Measurements from ENCODE around the gene RNF113B.

The RNF113B gene

GRCh38 chr13:98173431-98174152, 3.5 kb downstream of the RNF113B start:
- no peak for DNase-seq

- DNase-seq, result no peak
Observed at GRCh38 chr13:98172590-98173422, 4.3 kb downstream of the RNF113B start.

- DNase-seq, result no peak
Observed at GRCh38 chr13:98171900-98172589, 5.0 kb downstream of the RNF113B start.

GRCh38 chr13:98169331-98169730, 7.7 kb downstream of the RNF113B start:
- no peak for DNase-seq

- no peak for DNase-seq
Observed at GRCh38 chr13:98162935-98163334, 14.1 kb downstream of the RNF113B start.

GRCh38 chr13:98158172-98158899, 18.7 kb downstream of the RNF113B start:
- DNase-seq, result no peak

DNA sequence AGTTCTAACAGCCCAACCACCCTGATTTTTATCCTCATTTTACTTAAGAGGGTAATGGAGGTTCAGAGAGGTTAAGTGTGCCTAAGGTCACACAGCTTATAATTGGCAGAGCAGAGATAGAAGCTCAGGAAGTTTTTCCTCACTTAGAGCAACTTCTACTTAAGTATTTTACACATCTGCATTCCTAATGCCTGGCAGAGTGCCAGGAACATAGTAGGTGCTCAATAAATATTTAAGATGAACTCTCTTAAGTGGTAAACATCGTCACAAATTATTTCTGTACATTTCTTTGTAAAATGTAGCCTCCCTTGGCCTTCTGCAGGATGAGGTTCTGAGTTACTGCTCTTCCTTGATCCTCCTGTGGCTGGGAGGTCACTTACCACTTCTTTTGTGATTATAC, 19.5 kb downstream of the RNF113B start:
- DNase-seq, result no peak

DNA sequence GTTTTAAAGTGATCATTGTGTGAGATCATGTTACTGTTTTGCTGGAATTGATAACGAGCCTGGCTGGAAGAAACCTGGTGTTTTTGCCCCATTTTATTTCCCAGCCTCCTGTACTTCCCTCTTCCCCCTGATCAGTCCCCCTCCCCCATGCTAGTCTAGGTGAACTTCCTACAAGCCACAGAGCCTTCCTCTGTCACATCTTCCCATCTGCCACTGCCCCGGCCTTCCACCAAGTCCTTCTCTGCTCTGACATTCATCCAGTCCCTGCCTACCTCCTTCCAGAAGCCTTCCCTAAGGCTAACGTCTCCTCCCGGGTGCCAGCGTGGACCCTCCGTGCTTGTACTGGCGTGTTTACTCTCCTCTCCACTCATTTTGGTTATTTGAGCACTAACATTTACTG, 19.9 kb downstream of the RNF113B start:
- DNase-seq, result no peak

- DNase-seq, result no peak
Observed at GRCh38 chr13:98156259-98156658, 20.8 kb downstream of the RNF113B start.

DNA sequence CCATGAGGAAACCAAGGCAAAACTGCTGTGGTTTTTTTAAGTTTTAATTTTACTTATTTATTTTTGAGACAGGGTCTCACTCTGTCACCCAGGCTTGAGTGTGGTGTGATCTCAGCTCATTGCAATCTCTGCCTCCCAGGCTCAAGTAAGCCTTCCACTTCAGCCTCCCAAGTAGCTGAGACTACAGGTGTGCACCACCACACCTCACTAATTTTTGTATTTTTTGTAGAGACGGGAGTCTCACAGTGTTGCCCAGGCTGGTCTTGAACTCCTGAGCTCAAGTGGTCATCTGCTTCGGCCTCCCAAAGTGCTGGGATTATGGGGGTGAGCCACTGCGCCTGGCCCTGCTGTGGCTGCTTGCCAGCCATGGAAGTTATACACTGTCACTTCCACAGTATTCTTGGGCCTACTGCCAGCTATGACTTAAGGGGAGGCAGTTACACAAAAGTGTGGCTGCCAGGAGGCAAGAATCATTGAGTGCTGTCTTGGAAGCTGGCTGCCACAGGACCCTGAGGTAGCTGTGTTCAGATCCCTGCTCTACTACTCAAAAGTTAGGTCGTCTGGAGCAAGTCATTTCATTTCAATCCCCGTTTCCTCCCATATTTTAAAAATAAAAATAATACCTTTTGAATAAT, 21.5 kb downstream of the RNF113B start:
- no peak for DNase-seq

DNA sequence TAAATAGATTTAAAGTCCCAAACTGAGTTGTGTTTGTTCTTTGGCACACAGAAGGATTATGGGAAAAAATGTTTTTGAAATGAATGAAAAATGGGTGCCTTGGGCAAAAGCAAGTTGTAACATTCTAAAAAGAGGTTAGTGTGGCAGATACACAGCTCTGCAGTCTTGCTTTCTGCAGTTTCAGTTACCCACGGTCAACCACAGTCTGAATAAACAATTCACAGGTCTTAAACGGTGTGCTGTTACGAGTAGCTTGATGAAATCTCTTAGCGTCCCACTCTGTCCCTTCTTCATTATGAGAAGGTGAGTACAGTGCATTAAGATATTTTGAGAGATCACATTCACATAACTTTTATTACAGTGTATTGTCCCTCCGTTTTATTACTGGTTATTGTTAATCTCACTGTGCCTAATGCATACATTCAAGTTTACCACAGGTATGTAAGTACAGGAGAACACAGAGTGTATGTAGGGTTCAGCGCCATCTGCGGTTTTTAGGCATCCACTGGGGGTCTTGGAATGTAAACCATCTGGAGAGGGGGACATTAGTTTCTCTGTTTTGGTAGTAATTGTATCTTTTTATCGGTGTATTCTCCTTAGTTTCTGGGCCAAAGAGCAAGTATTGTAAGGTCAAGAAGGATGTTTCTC, 26.1 kb downstream of the RNF113B start:
- DNase-seq, result no peak

- no peak for DNase-seq
Observed at GRCh38 chr13:98147521-98147920, 29.5 kb downstream of the RNF113B start.

DNA sequence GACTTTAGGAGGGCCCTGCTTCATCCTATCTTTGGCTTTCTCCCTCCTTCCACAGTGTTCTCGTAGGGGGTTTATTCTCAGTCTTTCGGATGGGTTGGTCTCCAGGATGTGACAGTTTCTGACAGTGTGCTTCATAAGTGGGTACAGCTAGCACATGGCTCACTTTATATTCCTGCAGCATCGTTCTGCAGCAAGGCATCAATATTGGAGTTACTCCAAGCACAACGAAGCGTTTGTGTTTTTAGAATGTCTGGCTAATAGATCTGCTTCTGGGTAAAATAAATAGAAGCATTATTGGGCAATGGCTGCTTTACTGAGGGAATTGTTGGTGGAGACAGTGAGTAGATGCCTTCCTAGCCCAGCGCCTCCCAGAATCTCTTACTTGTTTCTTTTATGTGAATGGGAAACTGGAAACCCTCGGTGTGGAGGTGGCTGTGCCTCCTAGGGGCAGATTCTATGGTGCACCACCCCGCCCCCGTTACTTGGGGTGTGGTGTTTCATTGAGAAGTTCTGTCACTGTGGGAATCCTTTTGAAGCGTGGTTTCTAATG, 32.2 kb downstream of the RNF113B start:
- peak; percentile 17 for DNase-seq

DNA sequence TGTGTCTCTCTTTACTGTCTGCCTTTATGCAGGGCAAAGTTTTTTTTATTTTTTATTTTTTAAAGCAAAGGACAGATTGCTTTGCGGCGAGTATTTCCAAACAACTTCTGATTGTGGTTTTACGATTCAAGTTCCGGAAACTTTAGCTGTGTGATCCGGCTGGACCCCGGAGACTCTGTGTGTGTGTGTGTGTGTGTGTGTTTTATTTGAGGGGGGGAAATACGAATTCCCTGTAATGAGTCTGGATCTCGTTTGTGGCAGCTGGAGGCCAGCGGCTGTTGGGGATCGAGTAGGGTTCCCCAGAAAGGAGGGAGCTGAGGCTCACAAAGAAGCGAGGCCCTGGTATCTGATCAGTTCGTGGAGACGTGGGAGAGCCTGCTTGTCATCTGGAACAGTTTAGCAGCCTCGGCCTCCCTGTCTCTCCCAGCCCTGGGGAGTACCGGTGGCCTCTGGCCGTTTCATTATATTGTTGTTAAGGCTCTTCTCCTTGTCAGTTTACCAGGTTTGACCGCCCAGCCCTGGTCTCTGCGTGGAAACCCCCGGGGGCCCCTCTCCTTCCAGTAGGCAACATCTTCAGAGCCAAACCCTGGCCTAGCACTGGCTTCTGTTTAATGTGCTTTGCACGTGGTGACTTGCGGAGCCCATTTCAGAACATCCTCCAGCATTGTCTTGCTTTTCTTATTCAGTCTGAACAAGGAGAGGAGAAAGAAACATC, 32.9 kb downstream of the RNF113B start:
- DNase-seq, result peak; percentile 26

DNA sequence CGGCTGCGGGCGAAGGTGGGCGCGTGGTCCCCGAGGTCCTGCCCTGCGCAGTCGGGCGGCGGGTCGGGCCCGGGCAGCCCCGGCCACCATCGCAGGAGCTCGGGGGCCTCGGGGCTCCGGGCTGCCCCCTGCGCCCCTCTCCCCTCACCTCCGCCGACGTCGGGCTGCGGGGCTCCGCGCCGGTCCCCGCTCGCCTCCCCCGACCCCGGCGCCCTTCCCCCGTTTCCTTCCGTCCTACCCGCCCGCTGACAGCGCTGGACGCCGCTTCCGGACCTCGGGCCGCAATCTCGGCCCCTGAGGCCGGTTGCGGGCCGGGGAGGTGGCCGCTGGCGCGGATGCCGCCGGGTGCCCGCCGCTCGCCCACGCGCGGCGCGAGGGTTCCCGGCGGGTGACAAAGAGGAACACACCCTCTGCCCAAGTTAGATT, 33.5 kb downstream of the RNF113B start:
- DNase-seq, result no peak

DNA sequence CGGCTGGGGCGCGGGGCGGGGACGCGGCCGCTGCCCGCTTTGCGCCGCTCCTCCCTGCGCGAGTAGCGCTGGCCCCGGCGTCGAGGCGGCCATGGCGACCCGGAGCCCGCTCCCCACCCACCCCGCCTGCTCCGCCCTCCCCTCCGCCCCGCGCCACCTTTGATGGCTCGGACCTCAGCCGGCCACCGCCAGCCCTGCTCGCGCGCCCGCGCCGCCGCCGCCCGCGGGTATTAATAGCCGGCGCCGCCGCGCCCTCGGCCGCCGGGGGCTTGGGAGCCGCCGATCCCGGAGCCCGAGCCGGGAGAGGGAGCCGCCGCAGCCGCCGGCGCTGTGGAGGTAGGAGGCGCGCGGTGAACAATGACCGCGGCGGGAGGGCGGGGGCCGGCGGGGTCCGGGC, 33.9 kb downstream of the RNF113B start:
- DNase-seq, result no peak

DNA sequence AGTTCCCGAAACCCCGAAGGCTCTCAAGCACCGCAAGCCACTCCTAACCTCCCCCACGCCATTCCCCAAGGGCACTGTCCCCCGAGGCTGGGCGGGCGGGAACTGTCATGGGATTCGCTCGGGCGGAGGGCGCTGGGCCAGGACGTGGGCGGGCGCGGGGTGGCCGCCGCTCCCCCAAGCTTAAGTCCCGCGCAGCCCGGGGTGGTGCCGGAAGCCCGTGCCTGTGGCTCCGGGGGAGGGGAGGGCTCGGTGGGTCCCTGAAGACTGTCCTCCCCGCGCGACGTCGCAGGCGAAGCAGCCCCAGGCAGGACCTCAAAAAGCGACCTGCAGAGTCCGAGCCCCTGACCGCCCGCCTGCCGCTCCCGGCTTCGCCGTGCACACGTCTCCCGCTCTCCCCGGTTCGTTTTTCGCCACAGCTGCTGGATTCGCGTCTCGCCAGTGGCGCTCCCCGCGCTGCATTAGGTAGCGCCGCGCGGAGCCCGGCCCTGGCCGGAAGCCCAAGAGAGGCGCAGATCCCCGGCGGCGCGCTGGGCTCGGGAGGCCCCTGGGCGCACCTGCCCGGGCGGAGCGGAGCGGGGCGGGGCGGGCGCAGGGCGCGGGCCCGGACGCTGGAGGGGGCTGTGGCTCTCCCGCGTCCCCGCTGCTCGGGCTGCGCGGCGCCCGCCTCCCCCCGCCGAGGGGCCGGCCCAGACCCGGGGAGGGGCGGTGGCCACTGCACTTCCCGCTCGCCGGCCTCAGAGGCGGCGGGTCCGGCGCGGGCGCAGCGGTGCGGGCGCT, 34.5 kb downstream of the RNF113B start, which contains the start of gene FARP1:
Gene FARP1, plus strand, starts transcription at position 715 of the 777 bp plus-strand sequence. CDS start 70,149 bp downstream, outside the sequence.
- DNase-seq, result peak; percentile 43

DNA sequence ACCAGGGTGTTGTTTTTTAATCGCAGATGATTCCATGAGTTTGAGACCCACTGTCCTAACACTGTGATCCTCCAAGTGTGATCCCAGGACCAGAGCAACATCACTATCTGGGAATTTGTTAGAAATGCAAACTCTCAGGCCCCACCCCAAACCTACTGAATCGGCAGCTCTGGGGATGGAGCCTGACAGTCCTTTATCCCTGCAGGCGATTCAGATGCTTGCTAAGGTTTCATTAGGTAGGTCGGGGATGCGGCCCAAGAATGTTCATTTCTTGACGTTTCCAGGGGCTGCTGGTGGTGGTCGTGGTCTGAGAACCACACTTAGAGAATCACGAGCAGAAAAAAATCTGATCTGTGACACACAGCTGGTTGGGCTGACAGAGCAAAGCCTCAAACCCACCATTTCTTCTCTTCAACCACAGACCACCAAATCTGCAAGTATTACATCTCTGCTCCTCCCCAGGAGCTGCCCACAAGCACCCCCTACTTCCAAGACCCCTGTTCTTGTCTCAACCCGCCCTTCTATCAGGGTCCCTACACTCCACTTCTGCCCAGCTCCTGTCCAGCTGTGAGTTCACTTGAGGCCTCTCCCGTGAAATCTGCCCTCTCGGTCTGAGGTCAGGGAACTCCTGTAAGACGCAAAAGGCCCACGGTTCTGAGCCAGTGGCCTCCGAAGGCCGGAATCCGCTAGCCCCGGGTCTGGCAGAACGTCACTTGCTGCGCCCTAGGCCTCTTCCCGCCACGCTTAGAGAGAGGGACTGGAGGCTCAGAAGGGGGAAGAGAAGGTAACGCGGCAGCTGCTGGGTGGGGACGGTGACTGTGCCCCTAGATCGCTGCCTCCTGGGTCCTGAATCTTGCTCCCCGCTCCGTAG, 35.3 kb downstream of the RNF113B start:
- peak; percentile 14 for DNase-seq

GRCh38 chr13:98141091-98141490, 36.0 kb downstream of the RNF113B start:
- no peak for DNase-seq

All from hematopoietic multipotent progenitor cell treated with erythropoietin and hydrocortisone succinate and interleukin-3 and kit ligand, for 6 days (in vitro differentiated cells).